Measurements from ENCODE around the gene GABBR2. TPM values are rescaled to one million over a fixed set of nuclear protein-coding genes. Genes with fewer than 3 reads are reported as not detected.

The GABBR2 gene
- total RNA-seq, 2 experiments from 2014 or later = not detected

GRCh38 chr9:98593354-98594253 is 115.1 kb downstream of the GABBR2 start:
- ChIA-PET CTCF (no interaction called here), POLR2A (no interaction called here)
- Histone ChIP-seq H3K27ac (ENCODE audit: low read depth in 1 of 2, low read length in 2 of 2) (no peak overlapping the region), H3K27me3 (ENCODE audit: control insufficient read depth in 1 of 2, insufficient read depth in 2 of 2, low read length in 2 of 2) (no peaks in the 10 kb centered on the region), H3K36me3 (ENCODE audit: insufficient read depth, low read length) (no peaks in the 10 kb centered on the region), H3K9me3 (ENCODE audit: control insufficient read depth in 1 of 2, insufficient read depth in 1 of 2, low read length in 2 of 2) (no peaks in the 10 kb centered on the region), H3K4me1 (ENCODE audit: insufficient read depth, low read length) (no peaks in the 10 kb centered on the region), H3K4me3 (ENCODE audit: low read length) (no peak overlapping the region)
- Mint-ChIP-seq H3K4me1 (ENCODE audit: low read depth) (no peaks in the 10 kb centered on the region), H3K27me3 (peaks cover 20% of the 10 kb centered on the region), H3K4me3 (no peak overlapping the region), H3K27ac (no peak overlapping the region), H3K9me3 (no peaks in the 10 kb centered on the region), H3K36me3 (ENCODE audit: low read depth) (no peaks in the 10 kb centered on the region)
- TF ChIP-seq, protein P1, sequence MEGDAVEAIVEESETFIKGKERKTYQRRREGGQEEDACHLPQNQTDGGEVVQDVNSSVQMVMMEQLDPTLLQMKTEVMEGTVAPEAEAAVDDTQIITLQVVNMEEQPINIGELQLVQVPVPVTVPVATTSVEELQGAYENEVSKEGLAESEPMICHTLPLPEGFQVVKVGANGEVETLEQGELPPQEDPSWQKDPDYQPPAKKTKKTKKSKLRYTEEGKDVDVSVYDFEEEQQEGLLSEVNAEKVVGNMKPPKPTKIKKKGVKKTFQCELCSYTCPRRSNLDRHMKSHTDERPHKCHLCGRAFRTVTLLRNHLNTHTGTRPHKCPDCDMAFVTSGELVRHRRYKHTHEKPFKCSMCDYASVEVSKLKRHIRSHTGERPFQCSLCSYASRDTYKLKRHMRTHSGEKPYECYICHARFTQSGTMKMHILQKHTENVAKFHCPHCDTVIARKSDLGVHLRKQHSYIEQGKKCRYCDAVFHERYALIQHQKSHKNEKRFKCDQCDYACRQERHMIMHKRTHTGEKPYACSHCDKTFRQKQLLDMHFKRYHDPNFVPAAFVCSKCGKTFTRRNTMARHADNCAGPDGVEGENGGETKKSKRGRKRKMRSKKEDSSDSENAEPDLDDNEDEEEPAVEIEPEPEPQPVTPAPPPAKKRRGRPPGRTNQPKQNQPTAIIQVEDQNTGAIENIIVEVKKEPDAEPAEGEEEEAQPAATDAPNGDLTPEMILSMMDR (IDR thresholded peaks at IDR 0.05) = no peak
- ATAC-seq (ENCODE audit: poor library complexity) (no peak), DNase-seq (no peak)
- intact Hi-C loops (cut with DNase I, micrococcal nuclease) = no loop called here

- Mint-ChIP-seq H3K4me1 (ENCODE audit: low read depth) (no peaks in the 10 kb centered on the region), H3K27me3 (peaks cover 26% of the 10 kb centered on the region), H3K4me3 (no peak overlapping the region), H3K9me3 (no peaks in the 10 kb centered on the region), H3K27ac (no peak overlapping the region), H3K36me3 (ENCODE audit: low read depth) (no peaks in the 10 kb centered on the region)
- no peaks in the 10 kb centered on the region for H3K9me3 ChIP-seq (ENCODE audit: control insufficient read depth in 1 of 2, insufficient read depth in 1 of 2, low read length in 2 of 2)
- TF ChIP-seq, protein P1 (IDR thresholded peaks at IDR 0.05) = no peak
- H3K27me3 ChIP-seq (ENCODE audit: control insufficient read depth in 1 of 2, insufficient read depth in 2 of 2, low read length in 2 of 2) = no peaks in the 10 kb centered on the region
- H3K27ac ChIP-seq (ENCODE audit: low read depth in 1 of 2, low read length in 2 of 2) = no peak overlapping the region
- DNase-seq = no peak
- intact Hi-C loops (cut with DNase I, micrococcal nuclease) = no loop called here
- H3K4me3 ChIP-seq (ENCODE audit: low read length) = no peak overlapping the region
- ChIA-PET CTCF (no interaction called here), POLR2A (no interaction called here)
- ATAC-seq (ENCODE audit: poor library complexity) = no peak
- H3K36me3 ChIP-seq (ENCODE audit: insufficient read depth, low read length) = no peaks in the 10 kb centered on the region
- H3K4me1 ChIP-seq (ENCODE audit: insufficient read depth, low read length) = no peaks in the 10 kb centered on the region
Measured at GRCh38 chr9:98591696-98592095, 117.0 kb downstream of the GABBR2 start.

DNA sequence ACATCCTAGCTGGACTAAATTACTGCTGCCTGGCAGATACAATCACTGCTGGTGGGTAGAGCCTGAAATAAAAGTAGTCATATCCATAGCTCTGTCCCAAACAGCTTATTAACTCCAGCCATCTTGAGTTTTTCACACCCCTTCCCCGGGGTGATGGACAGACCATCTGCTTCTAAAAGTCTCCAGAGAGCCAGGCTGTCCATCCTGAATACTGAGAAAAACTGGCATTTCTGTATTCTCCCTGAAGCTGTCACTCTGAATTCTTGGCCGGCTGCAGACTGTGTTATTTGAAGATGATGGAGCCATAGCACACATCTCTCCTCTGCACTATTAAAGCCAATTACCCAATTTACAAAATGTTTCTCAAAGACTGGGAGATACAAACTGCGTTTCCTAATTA is 118.6 kb downstream of the GABBR2 start:
- no peak overlapping the region for H3K27ac Mint-ChIP-seq
- H3K36me3 Mint-ChIP-seq (ENCODE audit: low read depth) = no peaks in the 10 kb centered on the region

More for the DNA sequence above, 118.6 kb downstream of the GABBR2 start:
- Mint-ChIP-seq H3K27me3 (peaks cover 26% of the 10 kb centered on the region), H3K9me3 (no peaks in the 10 kb centered on the region), H3K4me1 (ENCODE audit: low read depth) (no peaks in the 10 kb centered on the region), H3K4me3 (no peak overlapping the region)
- DNase-seq = no peak
- Histone ChIP-seq H3K27ac (ENCODE audit: low read depth in 1 of 2, low read length in 2 of 2) (no peak overlapping the region), H3K4me3 (ENCODE audit: low read length) (no peak overlapping the region), H3K4me1 (ENCODE audit: insufficient read depth, low read length) (no peaks in the 10 kb centered on the region), H3K36me3 (ENCODE audit: insufficient read depth, low read length) (no peaks in the 10 kb centered on the region), H3K27me3 (ENCODE audit: control insufficient read depth in 1 of 2, insufficient read depth in 2 of 2, low read length in 2 of 2) (no peaks in the 10 kb centered on the region), H3K9me3 (ENCODE audit: control insufficient read depth in 1 of 2, insufficient read depth in 1 of 2, low read length in 2 of 2) (no peaks in the 10 kb centered on the region)
- intact Hi-C loops (cut with DNase I, micrococcal nuclease) = no loop called here
- ChIA-PET POLR2A (no interaction called here), CTCF (interaction anchor here (0.9 kb wide), 1 partner anchor 64 kb away, joined by 3 read pairs; no protein-coding TSS in a partner anchor)
- TF ChIP-seq, protein P1 (IDR thresholded peaks at IDR 0.05) = no peak
- no peak for ATAC-seq (ENCODE audit: poor library complexity)

All from CD4-positive, alpha-beta T cell (primary cell).